GM12878 (cell line): ENCODE measurements around the gene C9orf72. TPM values are rescaled to one million over a fixed set of nuclear protein-coding genes. Genes with fewer than 3 reads are reported as not detected.

ENCODE experiments used
- ATAC-seq: fragments of 200-7000 bp; cut with Tn5 transposase; 3 replicates; pipeline ENCODE4 v1.9.1; 2020; ENCODE audit warnings: mild to moderate bottlenecking, moderate library complexity
- BruUV-seq: library from RNA; stranded (reverse); fragments of 400-500 nt; replicated peaks from 2 replicates; lab custom pipeline; 2021; lab: Mats Ljungman, UMichigan
- CTCF ChIA-PET: fragments of 300-600 bp; sonication (Branson Sonifier 250); formaldehyde crosslinking; extraction: SDS; loops from one replicate; lab custom pipeline; 2021; ENCODE audit warnings: inconsistent platforms; lab: Yijun Ruan, JAX
- POLR2A ChIA-PET: fragments of 350-600 bp; formaldehyde crosslinking; extraction: SDS; loops from one replicate; lab custom pipeline; 2021; ENCODE audit warnings: inconsistent platforms; lab: Charles Lee
- RAD21 ChIA-PET: fragments of 300-600 bp; sonication (Branson Sonifier 250); formaldehyde crosslinking; loops from one replicate; lab custom pipeline; 2023; ENCODE audit warnings: antibody characterized with exemption; ENCODE audit not compliant: unreplicated experiment; lab: Charles Lee
- SMC1A ChIA-PET: fragments of 300-600 bp; sonication (Branson Sonifier 250); formaldehyde crosslinking; loops from one replicate; lab custom pipeline; 2023; ENCODE audit not compliant: unreplicated experiment, uncharacterized antibody; lab: Charles Lee
- DNase-seq: peaks from one replicate; pipeline ENCODE4 v3.0.0-alpha.2; 2011; ENCODE audit warnings: low read depth, low spot score
- FAIRE-seq: peaks from 3 replicates; lab custom pipeline; 2011; peaks lifted over from hg19 to GRCh38; lab: Jason Lieb, UNC
- H2AFZ ChIP-seq: 2 replicates; pipeline ENCODE4 v1.6.0; 2011; ENCODE audit warnings: low read depth, low read length, control low read depth; ENCODE audit not compliant: control insufficient read depth
- H3K27ac ChIP-seq: 2 replicates; pipeline ENCODE4 v1.5.1; 2011; ENCODE audit warnings: control low read depth; ENCODE audit not compliant: control insufficient read depth, insufficient read depth
- H3K27me3 ChIP-seq, 2 experiments: replicated peaks in 1 of 2; 2 replicates each; pipeline versions ENCODE4 v1.6.0 to v1.6.1; 2011; ENCODE audit warnings: low read length in 1 of 2; ENCODE audit not compliant: control insufficient read depth in 2 of 2, insufficient read depth in 2 of 2
- H3K36me3 ChIP-seq, 2 experiments: 2 replicates each; pipeline ENCODE4 v1.5.1; 2011; ENCODE audit warnings: low read length in 1 of 2; ENCODE audit not compliant: control insufficient read depth in 2 of 2, insufficient read depth in 2 of 2
- H3K4me1 ChIP-seq: 2 replicates; pipeline ENCODE4 v1.6.1; 2011; ENCODE audit warnings: mild to moderate bottlenecking, low read length, moderate library complexity, mixed read lengths; ENCODE audit not compliant: control insufficient read depth, insufficient read depth
- H3K4me2 ChIP-seq: 2 replicates; pipeline ENCODE4 v1.6.0; 2011; ENCODE audit warnings: control low read depth; ENCODE audit not compliant: control insufficient read depth, insufficient read depth
- H3K4me3 ChIP-seq: fragments of 200-600 bp; sonication (generic); 2 replicates; pipeline ENCODE4 v1.5.1; 2016
- H3K79me2 ChIP-seq: 2 replicates; pipeline ENCODE4 v1.6.0; 2011; ENCODE audit warnings: low read length; ENCODE audit not compliant: control insufficient read depth, insufficient read depth
- H3K9ac ChIP-seq: 2 replicates; pipeline ENCODE4 v1.8.0; 2011; ENCODE audit warnings: low read length, control low read depth, mixed read lengths; ENCODE audit not compliant: control insufficient read depth, insufficient read depth
- H3K9me3 ChIP-seq: replicated peaks from 3 replicates; pipeline ENCODE4 v1.5.1; 2011; ENCODE audit warnings: mild to moderate bottlenecking, low read length; ENCODE audit not compliant: control insufficient read depth, insufficient read depth
- H4K20me1 ChIP-seq: 2 replicates; pipeline ENCODE4 v1.6.0; 2011; ENCODE audit not compliant: control insufficient read depth, insufficient read depth
- CTCF ChIP-seq, 3 experiments: IDR thresholded peaks in 2 of 3; conservative IDR thresholded peaks in 1 of 3; 2 replicates each; pipeline ENCODE4 v1.5.1; 2011; ENCODE audit warnings: low read depth in 3 of 3, low read length in 3 of 3, mild to moderate bottlenecking in 3 of 3, control low read depth in 2 of 3, moderate library complexity in 2 of 3, inconsistent platforms in 1 of 3, mixed read lengths in 1 of 3; ENCODE audit not compliant: control insufficient read depth in 2 of 3, insufficient read depth in 1 of 3; ENCODE audit errors: extremely low read depth in 1 of 3
- EZH2 ChIP-seq: IDR thresholded peaks from 2 replicates; pipeline ENCODE4 v1.6.1; 2012; ENCODE audit warnings: low read depth, mild to moderate bottlenecking, control low read depth, inconsistent platforms, low read length, borderline replicate concordance; ENCODE audit not compliant: control insufficient read depth
- HCFC1 ChIP-seq: fragments of 150-350 bp; IDR thresholded peaks from 2 replicates; pipeline ENCODE4 v1.6.1; 2014; ENCODE audit warnings: low read length
- IKZF2 ChIP-seq, 2 experiments: fragments of 450-650 bp; IDR thresholded peaks; 2 replicates each; pipeline ENCODE4 v1.6.1; 2017; ENCODE audit warnings: mild to moderate bottlenecking in 2 of 2, moderate library complexity in 2 of 2
- NBN ChIP-seq: fragments of 450-650 bp; IDR thresholded peaks from 2 replicates; pipeline ENCODE4 v1.6.1; 2016
- RFX5 ChIP-seq: IDR thresholded peaks from 2 replicates; pipeline ENCODE4 v1.6.1; 2011; ENCODE audit warnings: low read depth, low read length, improper control_type of control experiment
- RUNX3 ChIP-seq: IDR thresholded peaks from 2 replicates; pipeline ENCODE4 v1.6.1; 2012; ENCODE audit warnings: low read length, inconsistent platforms
- ZNF24 ChIP-seq: fragments of 450-650 bp; IDR thresholded peaks from 2 replicates; pipeline ENCODE4 v1.6.1; 2017; ENCODE audit warnings: antibody characterized with exemption, mild to moderate bottlenecking
- ZNF592 ChIP-seq: fragments of 450-650 bp; IDR thresholded peaks from 2 replicates; pipeline ENCODE4 v1.6.1; 2017; ENCODE audit warnings: mild to moderate bottlenecking, moderate library complexity
- WGBS: methylation state at CpG from one replicate; pipeline ENCODE4 v1.1.6; 2016; ENCODE audit warnings: low lambda C conversion rate; ENCODE audit not compliant: insufficient replicate concordance, insufficient coverage; ENCODE audit errors: missing lambda C conversion rate; 5-methylcytosine and 5-hydroxymethylcytosine counted together
- in situ Hi-C: fragments of 300-500 bp; cut with MboI; formaldehyde crosslinking; loops from 9 replicates; pipeline ENCODE4 v1.14.3; 2018; ENCODE audit warnings: mixed read lengths
- intact Hi-C: fragments of 100-400 bp; cut with micrococcal nuclease; formaldehyde crosslinking; loops from one replicate; pipeline ENCODE4 v1.14.2; 2022; ENCODE audit not compliant: unreplicated experiment
- polyA plus RNA-seq, 11 experiments: library from polyadenylated mRNA; depleted of rRNA in 4 of 11; unstranded in 6 of 11; stranded (reverse) in 5 of 11; fragments of >200 nt; fragmentation: Nextera tagmentation in 4 of 11; fragmentation: Illumina TruSeq in 1 of 11; extraction: Ambion mirVana in 4 of 11; extraction: Trizol in 1 of 11; gene quantifications; 1 replicate in 1 of 11; 2 replicates in 10 of 11; pipeline versions ENCODE4 v1.2.1 to v1.2.3, GENCODE V29; 2011 to 2016; ENCODE audit warnings: inconsistent platforms in 2 of 11, missing spikeins in 2 of 11, low read depth in 1 of 11
- total RNA-seq, 4 experiments: library from RNA; depleted of rRNA in 3 of 4; stranded (reverse); fragments of >200 nt in 3 of 4; fragmentation: Illumina TruSeq in 1 of 4; extraction: Trizol in 1 of 4; gene quantifications; 2 replicates each; pipeline versions ENCODE4 v1.2.1 to v1.2.3, GENCODE V29; 2013 to 2021
- TF ChIP-seq, protein P1 (sequence below): IDR thresholded peaks from 2 replicates; pipeline ENCODE4 v1.6.1; 2011; ENCODE audit warnings: borderline replicate concordance, low read depth, mild to moderate bottlenecking, moderate library complexity, mixed read lengths, low read length; ENCODE audit not compliant: insufficient read depth; ENCODE audit errors: extremely low read length

Gene C9orf72
- total and polyA plus RNA-seq, 10 of the 15 experiments (the other 5 are each of a cell fraction or from before 2014, with no cell fraction given), result 4.8 to 9.0 (median 6.4) TPM

DNA sequence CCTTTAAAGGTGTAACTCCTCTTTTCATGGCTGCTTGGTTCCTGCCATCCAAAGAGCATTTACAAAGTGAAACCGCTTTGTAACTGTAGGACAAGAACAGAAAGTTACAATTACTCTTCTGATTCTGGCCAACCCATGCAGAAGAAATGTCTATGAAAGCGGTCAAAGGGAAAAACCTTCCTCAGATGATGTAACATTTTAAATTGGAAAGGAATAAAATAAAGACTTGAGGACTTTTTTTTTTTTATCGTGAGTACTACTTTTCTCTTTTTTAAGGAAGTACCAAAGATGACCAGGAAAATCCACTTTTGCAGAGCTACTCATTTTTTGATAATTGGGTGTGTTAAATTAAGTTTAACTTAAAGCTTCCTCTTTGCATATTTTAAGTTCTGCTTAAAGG, 13.0 kb upstream of the C9orf72 start:
- RAD21 ChIA-PET, result interaction anchor here (1.0 kb wide), 1 partner anchor 13 kb away, joined by 3 read pairs; no protein-coding TSS in a partner anchor
- CTCF ChIA-PET, result interaction anchor here (0.6 kb wide), 2 partner anchors 8 to 48 kb away, joined by 3 read pairs; no protein-coding TSS in a partner anchor
- ATAC-seq (peak; percentile 53), DNase-seq (no peak), FAIRE-seq (peak; percentile 75)
- SMC1A ChIA-PET, result interaction anchor here (0.6 to 0.9 kb wide), 2 partner anchors 13 to 39 kb away, joined by 3 read pairs; partner anchors contain the start of gene C9orf72
- Histone ChIP-seq H3K4me1 (peaks cover 3% of the 10 kb centered on the region; the same call in 1 of the 2 replicates), H3K36me3 (no peaks in the 10 kb centered on the region), H3K27ac (peak overlapping the region; percentile 20; the same call in 1 of the 2 replicates), H3K9me3 (no peaks in the 10 kb centered on the region; the same call in 2 of the 3 replicates), H4K20me1 (no peaks in the 10 kb centered on the region), H3K27me3 (no peaks in the 10 kb centered on the region), H3K4me2 (peak overlapping the region; percentile 73), H3K9ac (no peak overlapping the region), H3K4me3 (no peak overlapping the region)
- 32% methylated on average over 3 of the region's 3 CpGs for WGBS
- POLR2A ChIA-PET, result interaction anchor here (0.6 to 0.7 kb wide), 2 partner anchors 16 to 232 kb away, joined by 3 read pairs; no protein-coding TSS in a partner anchor
- intact Hi-C loops, result no loop called here
- BruUV-seq, result no TSS peak
- in situ Hi-C loops, result no loop called here
- TF ChIP-seq IKZF2 (IDR thresholded peaks at IDR 0.05) (0 out of 4 replicates have a peak, but pooled peaks of 1 of the 2 experiments have one; percentile 17), RFX5 (no peak), RUNX3 (peak; percentile 18; the same call in 1 of the 2 replicates)
- TF ChIP-seq, all 136 proteins: peak for 2
- Histone ChIP-seq H3K79me2 (no peaks in the 10 kb centered on the region), H2AFZ (peak overlapping the region; percentile 81)

GRCh38 chr9:27584931-27585330, 11.7 kb upstream of the C9orf72 start:
- Histone ChIP-seq H2AFZ (no peak overlapping the region), H3K27me3 (no peaks in the 10 kb centered on the region), H3K27ac (no peak overlapping the region), H3K4me1 (peaks cover 3% of the 10 kb centered on the region; the same call in 1 of the 2 replicates), H3K36me3 (no peaks in the 10 kb centered on the region), H3K9ac (no peak overlapping the region), H4K20me1 (no peaks in the 10 kb centered on the region), H3K4me2 (no peak overlapping the region), H3K79me2 (no peaks in the 10 kb centered on the region), H3K4me3 (no peak overlapping the region), H3K9me3 (no peaks in the 10 kb centered on the region; the same call in 2 of the 3 replicates)
- RAD21 ChIA-PET, result no interaction called here
- DNase-seq, result no peak
- SMC1A ChIA-PET, result no interaction called here
- POLR2A ChIA-PET, result no interaction called here
- in situ Hi-C loops (no loop called here), intact Hi-C loops (no loop called here)
- CTCF ChIA-PET, result no interaction called here
- no TSS peak for BruUV-seq
- no peak for FAIRE-seq
- ATAC-seq, result no peak
- TF ChIP-seq EZH2 (no peak), ZNF592 (no peak), HCFC1 (no peak), NBN (no peak), ZNF24 (no peak), CTCF (IDR thresholded peaks at IDR 0.05 in 2 of 3, conservative IDR thresholded peaks at IDR 0.05 in 1 of 3; ENCODE audit: control insufficient read depth in 2 of 3, extremely low read depth in 1 of 3, insufficient read depth in 1 of 3, low read depth in 3 of 3, low read length in 3 of 3) (no peak)
- TF ChIP-seq, protein P1, sequence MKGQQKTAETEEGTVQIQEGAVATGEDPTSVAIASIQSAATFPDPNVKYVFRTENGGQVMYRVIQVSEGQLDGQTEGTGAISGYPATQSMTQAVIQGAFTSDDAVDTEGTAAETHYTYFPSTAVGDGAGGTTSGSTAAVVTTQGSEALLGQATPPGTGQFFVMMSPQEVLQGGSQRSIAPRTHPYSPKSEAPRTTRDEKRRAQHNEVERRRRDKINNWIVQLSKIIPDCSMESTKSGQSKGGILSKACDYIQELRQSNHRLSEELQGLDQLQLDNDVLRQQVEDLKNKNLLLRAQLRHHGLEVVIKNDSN, result no peak
